Astrocyte (in vitro differentiated cells and primary cell): ENCODE measurements around the gene MGMT. TPM values are rescaled to one million over a fixed set of nuclear protein-coding genes. Genes with fewer than 3 reads are reported as not detected.

Source experiments
- DNase-seq: peaks from one replicate; pipeline ENCODE4 v3.0.0-alpha.2; 2010; ENCODE audit warnings: low read depth
- FAIRE-seq: peaks from 2 replicates; lab custom pipeline; 2011; peaks lifted over from hg19 to GRCh38; lab: Jason Lieb, UNC
- H2AFZ ChIP-seq: 2 replicates; pipeline ENCODE4 v1.6.0; 2012; ENCODE audit warnings: low read depth, low read length, inconsistent platforms
- H3K27ac ChIP-seq: 2 replicates; pipeline ENCODE4 v1.5.1; 2011; ENCODE audit warnings: low read depth, low read length, inconsistent platforms
- H3K27me3 ChIP-seq: 2 replicates; pipeline ENCODE4 v1.6.0; 2011; ENCODE audit warnings: low read length, inconsistent platforms; ENCODE audit not compliant: insufficient read depth
- H3K36me3 ChIP-seq: 2 replicates; pipeline ENCODE4 v1.5.1; 2011; ENCODE audit warnings: low read length, inconsistent platforms; ENCODE audit not compliant: insufficient read depth
- H3K4me1 ChIP-seq: 2 replicates; pipeline ENCODE4 v1.5.1; 2011; ENCODE audit warnings: low read length, inconsistent platforms; ENCODE audit not compliant: insufficient read depth
- H3K4me2 ChIP-seq: 2 replicates; pipeline ENCODE4 v1.6.0; 2012; ENCODE audit warnings: low read length, inconsistent platforms
- H3K4me3 ChIP-seq: 2 replicates; pipeline ENCODE4 v1.5.1; 2011; ENCODE audit warnings: low read depth, mild to moderate bottlenecking, low read length, inconsistent platforms; ENCODE audit not compliant: insufficient read depth
- H3K79me2 ChIP-seq: 2 replicates; pipeline ENCODE4 v1.6.0; 2012; ENCODE audit warnings: mild to moderate bottlenecking, low read length, inconsistent platforms; ENCODE audit not compliant: insufficient read depth
- H3K9ac ChIP-seq: 2 replicates; pipeline ENCODE4 v1.6.0; 2012; ENCODE audit warnings: mild to moderate bottlenecking, low read length, inconsistent platforms
- H3K9me3 ChIP-seq: 2 replicates; pipeline ENCODE4 v1.5.1; 2012; ENCODE audit warnings: low read depth, mild to moderate bottlenecking, low read length, inconsistent platforms; ENCODE audit not compliant: insufficient read depth
- H4K20me1 ChIP-seq: 2 replicates; pipeline ENCODE4 v1.6.0; 2012; ENCODE audit warnings: low read length, inconsistent platforms; ENCODE audit not compliant: insufficient read depth
- H3K27ac Mint-ChIP-seq: one replicate; pipeline ENCODE4 v1.8.0; 2021; ENCODE audit warnings: mild to moderate bottlenecking, mixed read lengths; ENCODE audit not compliant: unreplicated experiment
- H3K27me3 Mint-ChIP-seq: one replicate; pipeline ENCODE4 v1.8.0; 2021; ENCODE audit warnings: low read depth, mixed read lengths; ENCODE audit not compliant: unreplicated experiment
- H3K36me3 Mint-ChIP-seq: one replicate; pipeline ENCODE4 v1.8.0; 2021; ENCODE audit warnings: low read depth, mixed read lengths; ENCODE audit not compliant: unreplicated experiment
- H3K4me1 Mint-ChIP-seq: one replicate; pipeline ENCODE4 v1.8.0; 2021; ENCODE audit warnings: low read depth, mixed read lengths; ENCODE audit not compliant: unreplicated experiment
- H3K4me3 Mint-ChIP-seq: one replicate; pipeline ENCODE4 v1.8.0; 2021; ENCODE audit warnings: mild to moderate bottlenecking, moderate library complexity, mixed read lengths; ENCODE audit not compliant: unreplicated experiment
- H3K9me3 Mint-ChIP-seq: one replicate; pipeline ENCODE4 v1.8.0; 2021; ENCODE audit warnings: mild to moderate bottlenecking, mixed read lengths; ENCODE audit not compliant: unreplicated experiment
- CTCF ChIP-seq: IDR thresholded peaks from 2 replicates; pipeline ENCODE4 v1.5.1; 2011; ENCODE audit warnings: low read depth, mild to moderate bottlenecking, inconsistent platforms, low read length, moderate library complexity; ENCODE audit not compliant: insufficient read depth
- EZH2 ChIP-seq: IDR thresholded peaks from 2 replicates; pipeline ENCODE4 v1.6.1; 2012; ENCODE audit warnings: mild to moderate bottlenecking, low read length, inconsistent platforms; ENCODE audit not compliant: insufficient read depth
- total RNA-seq: library from RNA; stranded (reverse); gene quantifications from 2 replicates; pipeline ENCODE4 v1.2.1, GENCODE V29; 2021

MGMT gene
- total RNA-seq, 1 donor from 2014 or later, result 9.5 TPM

GRCh38 chr10:129441372-129442009 is 25.6 kb upstream of the MGMT start:
- H2AFZ ChIP-seq, result no peak overlapping the region
- no peak overlapping the region for H3K4me2 ChIP-seq
- no peak for DNase-seq
- Mint-ChIP-seq H3K4me1 (no peaks in the 10 kb centered on the region), H3K9me3 (peaks cover 3% of the 10 kb centered on the region), H3K4me3 (no peak overlapping the region), H3K36me3 (no peaks in the 10 kb centered on the region), H3K27ac (no peak overlapping the region), H3K27me3 (peaks cover 8% of the 10 kb centered on the region)
- FAIRE-seq, result no peak
- H3K79me2 ChIP-seq, result no peaks in the 10 kb centered on the region
- no peaks in the 10 kb centered on the region for H4K20me1 ChIP-seq
- H3K36me3 ChIP-seq, result no peaks in the 10 kb centered on the region
- H3K4me3 ChIP-seq, result no peak overlapping the region
- H3K9ac ChIP-seq, result no peak overlapping the region
- TF ChIP-seq CTCF (no peak), EZH2 (no peak)
- no peaks in the 10 kb centered on the region for H3K27me3 ChIP-seq
- no peak overlapping the region for H3K27ac ChIP-seq
- H3K9me3 ChIP-seq, result peaks cover 4% of the 10 kb centered on the region
- H3K4me1 ChIP-seq, result no peaks in the 10 kb centered on the region

GRCh38 chr10:129442866-129443265 is 24.2 kb upstream of the MGMT start:
- H3K4me2 ChIP-seq, result no peak overlapping the region
- H3K9me3 Mint-ChIP-seq, result peaks cover 2% of the 10 kb centered on the region
- no peaks in the 10 kb centered on the region for H4K20me1 ChIP-seq

More at GRCh38 chr10:129442866-129443265, 24.2 kb upstream of the MGMT start:
- H3K27ac Mint-ChIP-seq, result no peak overlapping the region
- no peak for TF ChIP-seq CTCF
- no peak for TF ChIP-seq EZH2
- Histone ChIP-seq H2AFZ (no peak overlapping the region), H3K4me3 (no peak overlapping the region), H3K27ac (no peak overlapping the region), H3K27me3 (no peaks in the 10 kb centered on the region), H3K36me3 (no peaks in the 10 kb centered on the region), H3K79me2 (no peaks in the 10 kb centered on the region), H3K4me1 (no peaks in the 10 kb centered on the region), H3K9me3 (no peaks in the 10 kb centered on the region), H3K9ac (no peak overlapping the region)
- no peaks in the 10 kb centered on the region for H3K36me3 Mint-ChIP-seq
- H3K4me3 Mint-ChIP-seq, result no peak overlapping the region
- H3K27me3 Mint-ChIP-seq, result peaks cover 6% of the 10 kb centered on the region
- FAIRE-seq, result no peak
- no peaks in the 10 kb centered on the region for H3K4me1 Mint-ChIP-seq
- no peak for DNase-seq
